ENCODE results near the gene DAZAP1.
A peak's percentile ranks its signal among the peaks of the same experiment; 100 is the strongest.

The DAZAP1 gene

GRCh38 chr19:1383312-1384084, 23.9 kb upstream of the DAZAP1 start, which contains the start of gene NDUFS7:
Gene NDUFS7, plus strand, starts transcription at chr19:1383907. Its CDS starts 20 bp downstream, at chr19:1383927.
- TF ChIP-seq ARNTL (CRISPR knock-in tag; IDR thresholded peaks at IDR 0.05; ENCODE audit: borderline replicate concordance, low read depth): no peak
- 0 out of 2 replicates have a peak, but pooled peaks have one; percentile 61 for TF ChIP-seq TSHZ2 (CRISPR knock-in tag; IDR thresholded peaks at IDR 0.05)
- peak; percentile 80; the same call in 1 of the 2 replicates for TF ChIP-seq POU6F1 (CRISPR knock-in tag; IDR thresholded peaks at IDR 0.05; ENCODE audit: borderline replicate concordance, low read depth)
- 0 out of 2 replicates have a peak, but pooled peaks have one; percentile 60 for TF ChIP-seq RARB (CRISPR knock-in tag; IDR thresholded peaks at IDR 0.05)
- TF ChIP-seq BACH2 (CRISPR knock-in tag; IDR thresholded peaks at IDR 0.05; ENCODE audit: borderline replicate concordance): no peak
- TF ChIP-seq ZFP3 (CRISPR knock-in tag; IDR thresholded peaks at IDR 0.05): peak; percentile 64; the same call in 1 of the 2 replicates
- peak; percentile 13; the same call in 1 of the 2 replicates for TF ChIP-seq CSDC2 (CRISPR knock-in tag; IDR thresholded peaks at IDR 0.05)
- 0 out of 2 replicates have a peak, but pooled peaks have one; percentile 52 for TF ChIP-seq ESRRG (CRISPR knock-in tag; IDR thresholded peaks at IDR 0.05)
- peak; percentile 90 for ATAC-seq

GRCh38 chr19:1384085-1384462, 23.3 kb upstream of the DAZAP1 start:
- TF ChIP-seq ZNF8 (CRISPR knock-in tag; IDR thresholded peaks at IDR 0.05) (no peak), ISL1 (CRISPR knock-in tag; IDR thresholded peaks at IDR 0.05) (no peak), OSR1 (CRISPR knock-in tag; IDR thresholded peaks at IDR 0.05) (no peak), BACH2 (CRISPR knock-in tag; IDR thresholded peaks at IDR 0.05; ENCODE audit: borderline replicate concordance) (no peak), ZFP30 (CRISPR knock-in tag; IDR thresholded peaks at IDR 0.05) (no peak), GLIS3 (CRISPR knock-in tag; IDR thresholded peaks at IDR 0.05) (no peak), ZNF70 (CRISPR knock-in tag; IDR thresholded peaks at IDR 0.05) (no peak), TCF4 (CRISPR knock-in tag; IDR thresholded peaks at IDR 0.05; ENCODE audit: borderline replicate concordance) (no peak), PATZ1 (CRISPR knock-in tag; IDR thresholded peaks at IDR 0.05; ENCODE audit: borderline replicate concordance) (no peak), TSHZ2 (CRISPR knock-in tag; IDR thresholded peaks at IDR 0.05) (no peak), CREB5 (CRISPR knock-in tag; IDR thresholded peaks at IDR 0.05; ENCODE audit: low read depth) (no peak), PPARA (CRISPR knock-in tag; IDR thresholded peaks at IDR 0.05; ENCODE audit: borderline replicate concordance) (no peak), SNAI2 (CRISPR knock-in tag; IDR thresholded peaks at IDR 0.05) (no peak), ZFP3 (CRISPR knock-in tag; IDR thresholded peaks at IDR 0.05) (no peak)
- ATAC-seq: no peak; the same call in 2 of the 3 replicates
